WTC11 (cell line): Measurements from ENCODE around the gene COBL.

Experiments
- NR1H2 ChIP-seq: sonication (generic); formaldehyde crosslinking; IDR thresholded peaks from 2 replicates; pipeline ENCODE4 v1.9.0; 2021; ENCODE audit warnings: mild to moderate bottlenecking, moderate library complexity, missing genetic modification reagents
- TF ChIP-seq, protein P1 (sequence below): fragments of 200-600 bp; IDR thresholded peaks from 2 replicates; pipeline ENCODE4 v1.8.0; 2022; ENCODE audit warnings: antibody characterized with exemption
- TF ChIP-seq, protein P2 (sequence below): sonication (generic); formaldehyde crosslinking; IDR thresholded peaks from 2 replicates; pipeline ENCODE4 v1.8.1; 2023; ENCODE audit warnings: mild to moderate bottlenecking, missing genetic modification reagents

GRCh38 chr7:51113560-51113959, 203.0 kb downstream of the COBL start:
- TF ChIP-seq, protein P1, sequence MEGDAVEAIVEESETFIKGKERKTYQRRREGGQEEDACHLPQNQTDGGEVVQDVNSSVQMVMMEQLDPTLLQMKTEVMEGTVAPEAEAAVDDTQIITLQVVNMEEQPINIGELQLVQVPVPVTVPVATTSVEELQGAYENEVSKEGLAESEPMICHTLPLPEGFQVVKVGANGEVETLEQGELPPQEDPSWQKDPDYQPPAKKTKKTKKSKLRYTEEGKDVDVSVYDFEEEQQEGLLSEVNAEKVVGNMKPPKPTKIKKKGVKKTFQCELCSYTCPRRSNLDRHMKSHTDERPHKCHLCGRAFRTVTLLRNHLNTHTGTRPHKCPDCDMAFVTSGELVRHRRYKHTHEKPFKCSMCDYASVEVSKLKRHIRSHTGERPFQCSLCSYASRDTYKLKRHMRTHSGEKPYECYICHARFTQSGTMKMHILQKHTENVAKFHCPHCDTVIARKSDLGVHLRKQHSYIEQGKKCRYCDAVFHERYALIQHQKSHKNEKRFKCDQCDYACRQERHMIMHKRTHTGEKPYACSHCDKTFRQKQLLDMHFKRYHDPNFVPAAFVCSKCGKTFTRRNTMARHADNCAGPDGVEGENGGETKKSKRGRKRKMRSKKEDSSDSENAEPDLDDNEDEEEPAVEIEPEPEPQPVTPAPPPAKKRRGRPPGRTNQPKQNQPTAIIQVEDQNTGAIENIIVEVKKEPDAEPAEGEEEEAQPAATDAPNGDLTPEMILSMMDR, result no peak
- TF ChIP-seq, protein P2, sequence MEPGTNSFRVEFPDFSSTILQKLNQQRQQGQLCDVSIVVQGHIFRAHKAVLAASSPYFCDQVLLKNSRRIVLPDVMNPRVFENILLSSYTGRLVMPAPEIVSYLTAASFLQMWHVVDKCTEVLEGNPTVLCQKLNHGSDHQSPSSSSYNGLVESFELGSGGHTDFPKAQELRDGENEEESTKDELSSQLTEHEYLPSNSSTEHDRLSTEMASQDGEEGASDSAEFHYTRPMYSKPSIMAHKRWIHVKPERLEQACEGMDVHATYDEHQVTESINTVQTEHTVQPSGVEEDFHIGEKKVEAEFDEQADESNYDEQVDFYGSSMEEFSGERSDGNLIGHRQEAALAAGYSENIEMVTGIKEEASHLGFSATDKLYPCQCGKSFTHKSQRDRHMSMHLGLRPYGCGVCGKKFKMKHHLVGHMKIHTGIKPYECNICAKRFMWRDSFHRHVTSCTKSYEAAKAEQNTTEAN (CRISPR knock-in tag), result no peak
- no peak for TF ChIP-seq NR1H2
